ENCODE data around the gene KAT5. TPM values are rescaled to one million over a fixed set of nuclear protein-coding genes. Genes with fewer than 3 reads are reported as not detected.
"Not testable (repeated sequence)": the region's sequence is repeated elsewhere in the genome, so short reads cannot be mapped to it uniquely, and the experiment has no call there.

The KAT5 gene
- total RNA-seq, 1 donor, result 35.9 TPM

DNA sequence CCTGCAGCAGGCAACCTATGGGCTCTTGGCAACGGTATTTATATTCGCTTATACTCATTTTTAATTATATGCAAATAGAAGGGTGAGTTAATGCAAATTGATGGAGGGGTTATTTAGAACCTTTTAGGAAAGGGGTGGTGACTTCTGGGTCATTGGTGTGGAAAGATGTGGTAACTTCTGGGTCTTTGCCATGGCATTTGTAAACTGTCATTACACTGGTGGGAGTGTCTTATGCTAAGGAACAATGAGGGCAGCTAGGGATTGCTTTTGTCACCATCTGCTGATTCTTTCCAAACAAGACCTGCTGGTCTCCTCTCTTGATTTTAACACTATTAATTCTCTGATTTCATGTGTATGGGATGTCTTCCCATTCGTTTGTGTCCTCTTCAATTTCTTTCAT lies 11.7 kb upstream of the KAT5 start:
- H3K4me3 ChIP-seq (ENCODE audit: low read depth, low read length), result no peak overlapping the region
- TF ChIP-seq, protein P1, sequence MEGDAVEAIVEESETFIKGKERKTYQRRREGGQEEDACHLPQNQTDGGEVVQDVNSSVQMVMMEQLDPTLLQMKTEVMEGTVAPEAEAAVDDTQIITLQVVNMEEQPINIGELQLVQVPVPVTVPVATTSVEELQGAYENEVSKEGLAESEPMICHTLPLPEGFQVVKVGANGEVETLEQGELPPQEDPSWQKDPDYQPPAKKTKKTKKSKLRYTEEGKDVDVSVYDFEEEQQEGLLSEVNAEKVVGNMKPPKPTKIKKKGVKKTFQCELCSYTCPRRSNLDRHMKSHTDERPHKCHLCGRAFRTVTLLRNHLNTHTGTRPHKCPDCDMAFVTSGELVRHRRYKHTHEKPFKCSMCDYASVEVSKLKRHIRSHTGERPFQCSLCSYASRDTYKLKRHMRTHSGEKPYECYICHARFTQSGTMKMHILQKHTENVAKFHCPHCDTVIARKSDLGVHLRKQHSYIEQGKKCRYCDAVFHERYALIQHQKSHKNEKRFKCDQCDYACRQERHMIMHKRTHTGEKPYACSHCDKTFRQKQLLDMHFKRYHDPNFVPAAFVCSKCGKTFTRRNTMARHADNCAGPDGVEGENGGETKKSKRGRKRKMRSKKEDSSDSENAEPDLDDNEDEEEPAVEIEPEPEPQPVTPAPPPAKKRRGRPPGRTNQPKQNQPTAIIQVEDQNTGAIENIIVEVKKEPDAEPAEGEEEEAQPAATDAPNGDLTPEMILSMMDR (IDR thresholded peaks at IDR 0.05; ENCODE audit: insufficient read depth, low read length), result no peak
- DNase-seq (ENCODE audit: low read depth), result no peak

DNA sequence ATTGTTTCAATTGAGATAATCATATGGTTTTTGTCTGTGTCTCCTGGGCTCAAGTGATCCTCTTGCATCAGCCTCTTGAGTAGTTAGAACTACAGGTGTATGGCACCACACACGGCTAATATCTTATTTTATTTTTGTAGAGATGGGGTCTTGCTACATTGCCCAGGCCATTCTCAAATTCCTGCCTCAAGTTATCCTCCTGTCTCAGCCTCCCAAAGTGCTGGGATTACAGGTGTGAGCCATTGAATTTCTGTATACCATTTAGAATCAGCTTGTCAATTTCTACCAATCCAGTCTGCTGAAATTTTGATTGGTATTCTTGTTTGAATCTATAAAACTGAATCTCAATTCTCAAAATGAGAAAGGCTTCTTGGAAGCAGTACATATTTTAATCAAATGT lies 10.4 kb upstream of the KAT5 start:
- TF ChIP-seq, protein P1 (IDR thresholded peaks at IDR 0.05; ENCODE audit: insufficient read depth, low read length), result no peak
- DNase-seq (ENCODE audit: low read depth), result no peak
- H3K4me3 ChIP-seq (ENCODE audit: low read depth, low read length), result no peak overlapping the region

DNA sequence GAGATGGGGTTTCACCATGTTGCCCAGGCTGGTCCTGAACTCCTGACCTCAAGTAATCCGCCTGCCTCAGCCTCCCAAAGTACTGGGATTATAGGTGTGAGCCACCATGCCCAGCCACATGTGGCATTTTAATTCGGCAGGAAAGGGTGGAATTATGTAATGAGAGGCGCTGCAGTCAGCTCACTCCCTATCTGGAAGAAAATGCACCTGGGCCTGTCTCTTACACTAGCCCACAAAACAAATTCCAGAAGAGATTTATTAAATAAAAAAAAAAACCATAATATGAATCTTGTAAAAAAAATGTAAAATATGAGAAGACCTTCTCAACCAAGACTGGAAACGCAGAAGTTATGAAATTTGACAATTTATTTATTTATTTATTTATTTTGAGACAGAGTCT lies 8.2 kb upstream of the KAT5 start:
- TF ChIP-seq, protein P1 (IDR thresholded peaks at IDR 0.05; ENCODE audit: insufficient read depth, low read length), result no peak
- DNase-seq (ENCODE audit: low read depth), result no peak
- no peak overlapping the region for H3K4me3 ChIP-seq (ENCODE audit: low read depth, low read length)

DNA sequence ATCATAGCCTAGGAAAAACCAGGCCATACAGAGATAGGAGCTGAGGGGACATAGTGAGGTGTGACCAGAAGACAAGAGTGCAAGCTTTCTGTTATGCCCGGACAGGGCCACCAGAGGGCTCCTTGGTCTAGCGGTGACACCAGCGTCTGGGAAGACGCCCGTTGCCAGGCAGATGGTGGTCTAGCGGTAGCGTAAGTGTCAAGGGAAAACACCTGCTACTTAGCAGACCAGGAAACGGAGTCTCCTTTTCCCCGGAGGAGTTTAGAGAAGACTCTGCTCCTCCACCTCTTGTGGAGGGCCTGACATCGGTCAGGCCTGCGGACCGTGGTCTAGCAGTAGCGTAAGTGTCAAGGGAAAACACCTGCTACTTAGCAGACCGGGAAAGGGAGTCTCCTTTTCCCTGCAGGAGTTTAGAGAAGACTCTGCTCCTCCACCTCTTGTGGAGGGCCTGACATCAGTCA lies 5.7 kb upstream of the KAT5 start:
- peak; percentile 39 for DNase-seq (ENCODE audit: low read depth)
- H3K4me3 ChIP-seq (ENCODE audit: low read depth, low read length), result not testable (repeated sequence)
- TF ChIP-seq, protein P1 (IDR thresholded peaks at IDR 0.05; ENCODE audit: insufficient read depth, low read length), result peak; percentile 42

DNA sequence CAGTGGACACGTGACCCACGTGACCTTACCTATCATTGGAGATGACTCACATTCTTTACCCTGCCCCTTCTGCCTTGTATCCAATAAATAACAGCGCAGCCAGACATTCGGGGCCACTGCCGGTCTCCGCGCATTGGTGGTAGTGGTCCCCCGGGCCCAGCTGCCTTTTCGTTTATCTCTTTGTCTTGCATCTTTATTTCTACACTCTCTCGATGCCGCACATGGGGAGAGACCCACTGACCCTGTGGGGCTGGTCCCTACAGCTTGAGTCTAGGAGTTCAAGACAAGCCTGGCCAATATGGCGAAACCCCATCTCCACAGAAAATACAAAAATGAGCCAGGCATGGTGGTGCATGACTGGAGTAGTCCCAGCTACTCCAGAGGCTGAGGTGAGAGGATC lies 5.0 kb upstream of the KAT5 start:
- not testable (repeated sequence) for DNase-seq (ENCODE audit: low read depth); H3K4me3 ChIP-seq (ENCODE audit: low read depth, low read length)

DNA sequence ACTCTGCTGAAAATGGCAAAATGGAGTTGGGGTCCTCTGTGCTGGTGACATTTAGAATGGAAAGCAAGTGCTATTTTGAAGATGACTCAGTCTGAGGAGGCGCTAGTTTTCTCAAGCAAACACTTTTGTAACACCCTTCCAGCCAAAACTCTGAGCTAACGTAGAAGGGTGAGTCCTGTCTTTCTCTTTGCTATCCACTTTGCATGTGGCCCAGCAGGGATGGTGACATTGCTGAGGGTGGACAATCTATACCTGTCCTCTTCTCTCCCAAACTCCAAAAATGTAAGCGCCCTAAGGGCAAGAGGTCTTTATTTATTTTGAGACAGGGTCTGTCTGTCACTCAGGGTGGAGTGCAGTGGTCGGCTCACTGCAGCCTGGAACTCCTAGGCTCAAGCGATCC lies 3.6 kb upstream of the KAT5 start:
- H3K4me3 ChIP-seq (ENCODE audit: low read depth, low read length), result no peak overlapping the region
- TF ChIP-seq, protein P1 (IDR thresholded peaks at IDR 0.05; ENCODE audit: insufficient read depth, low read length), result no peak
- no peak for DNase-seq (ENCODE audit: low read depth)

DNA sequence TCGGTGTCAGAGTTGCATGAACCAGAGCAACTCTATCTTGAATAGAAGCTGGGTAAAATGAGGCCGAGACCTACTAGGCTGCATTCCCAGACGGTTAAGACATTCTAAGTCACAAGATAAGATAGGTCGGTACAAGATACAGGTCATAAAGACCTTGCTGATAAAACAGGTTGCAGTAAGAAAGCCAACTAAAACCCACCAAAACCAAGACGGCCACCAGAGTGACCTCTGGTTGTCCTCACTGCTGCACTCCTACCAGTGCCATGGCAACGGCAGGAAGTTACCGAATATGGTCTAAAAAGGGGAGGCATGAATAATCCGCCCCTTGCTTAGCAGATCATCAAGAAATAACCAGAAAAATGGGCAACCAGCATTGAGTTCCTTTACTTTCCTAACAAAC lies 2.4 kb upstream of the KAT5 start:
- H3K4me3 ChIP-seq (ENCODE audit: low read depth, low read length), result no peak overlapping the region
- DNase-seq (ENCODE audit: low read depth), result peak; percentile 27
- TF ChIP-seq, protein P1 (IDR thresholded peaks at IDR 0.05; ENCODE audit: insufficient read depth, low read length), result no peak
